Amygdala (tissue), 56 donors: ENCODE measurements around the gene HOXB5.
A peak's percentile ranks its signal among the peaks of the same experiment; 100 is the strongest.

ENCODE experiments used
- DNase-seq, 56 donors: peaks; one replicate each; lab custom pipeline; 2025; lab: John Stamatoyannopoulos, UW

The HOXB5 gene

DNA sequence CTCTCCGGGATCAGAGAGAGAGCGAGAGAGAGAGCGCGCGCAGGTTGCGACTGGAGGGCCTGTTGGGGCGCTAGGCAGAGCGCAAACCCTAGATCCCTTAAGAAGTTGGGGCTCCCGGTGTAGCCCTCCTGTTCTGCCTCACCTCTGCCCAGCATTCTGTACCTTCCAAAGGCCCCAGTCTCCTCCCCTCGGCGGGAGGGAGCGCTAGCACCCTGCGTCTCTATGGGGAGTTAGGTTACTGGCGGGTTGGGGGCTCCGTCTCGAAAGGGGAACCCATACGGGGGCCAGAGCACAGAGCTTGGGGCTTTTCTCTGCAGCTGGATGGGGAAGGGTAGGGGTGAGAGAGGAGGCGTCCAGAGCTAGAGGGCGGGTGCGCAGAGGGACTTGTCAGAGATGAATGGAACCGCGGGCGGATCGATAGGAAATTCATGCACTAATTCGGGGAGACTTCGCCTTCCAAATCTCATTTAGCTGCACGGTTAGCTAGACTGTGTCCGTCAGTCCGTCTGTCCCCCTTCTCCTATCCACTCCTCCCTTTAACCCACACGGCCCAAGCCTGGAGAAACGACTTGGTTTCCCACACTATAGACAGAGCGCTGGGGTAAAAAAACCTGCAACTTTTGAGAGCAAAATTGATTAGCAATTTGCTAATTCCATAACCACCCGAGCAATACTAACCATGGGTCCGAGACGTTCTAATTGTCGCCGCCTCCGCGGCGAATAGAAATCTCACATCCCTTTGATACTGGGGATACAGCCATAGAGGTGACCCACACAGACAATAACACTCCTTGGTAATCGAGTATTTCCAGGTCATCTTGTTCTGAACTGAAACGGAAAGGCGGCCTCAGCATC, 14.7 kb downstream of the HOXB5 start:
- no peak for DNase-seq

DNA sequence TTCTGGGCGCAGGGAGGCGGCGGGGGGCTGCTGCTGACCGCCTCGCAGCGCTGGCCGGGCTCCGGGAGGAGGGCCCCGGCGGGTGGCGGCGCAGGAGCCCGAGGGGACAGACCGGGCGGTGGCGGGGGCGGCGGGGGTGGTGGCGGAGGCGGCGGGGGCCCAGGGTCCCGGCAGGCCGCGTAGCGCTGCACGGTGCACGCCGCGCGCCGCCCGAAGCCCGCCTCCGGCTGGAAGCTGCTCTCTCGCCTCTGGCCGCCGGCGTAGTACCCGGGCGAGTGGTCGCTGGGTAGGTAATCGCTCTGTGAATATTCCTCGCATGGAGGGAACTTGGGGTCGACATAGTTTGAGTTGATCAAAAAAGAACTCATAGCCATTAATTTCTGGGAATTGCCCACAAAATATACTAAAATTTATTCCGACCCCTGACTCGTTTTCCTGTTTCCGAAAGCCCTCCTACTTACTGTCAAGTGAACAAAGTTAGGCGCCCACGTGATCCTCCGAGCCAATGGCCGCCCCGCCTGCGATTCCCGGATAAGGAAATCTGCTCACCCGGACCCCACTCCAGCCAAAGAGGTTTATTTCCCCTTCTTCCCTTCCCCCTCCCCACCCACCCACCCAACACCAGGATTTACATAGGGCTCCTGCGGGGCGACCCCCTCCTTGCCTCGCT, 15.5 kb downstream of the HOXB5 start, which contains the start of gene HOXB4:
Gene HOXB4, minus strand, starts transcription at position 405 of the 670 bp plus-strand sequence. Its CDS starts 31 bp downstream, at position 374.
- DNase-seq = peak in 2 of 56 donors; percentile 3 to 34

DNA sequence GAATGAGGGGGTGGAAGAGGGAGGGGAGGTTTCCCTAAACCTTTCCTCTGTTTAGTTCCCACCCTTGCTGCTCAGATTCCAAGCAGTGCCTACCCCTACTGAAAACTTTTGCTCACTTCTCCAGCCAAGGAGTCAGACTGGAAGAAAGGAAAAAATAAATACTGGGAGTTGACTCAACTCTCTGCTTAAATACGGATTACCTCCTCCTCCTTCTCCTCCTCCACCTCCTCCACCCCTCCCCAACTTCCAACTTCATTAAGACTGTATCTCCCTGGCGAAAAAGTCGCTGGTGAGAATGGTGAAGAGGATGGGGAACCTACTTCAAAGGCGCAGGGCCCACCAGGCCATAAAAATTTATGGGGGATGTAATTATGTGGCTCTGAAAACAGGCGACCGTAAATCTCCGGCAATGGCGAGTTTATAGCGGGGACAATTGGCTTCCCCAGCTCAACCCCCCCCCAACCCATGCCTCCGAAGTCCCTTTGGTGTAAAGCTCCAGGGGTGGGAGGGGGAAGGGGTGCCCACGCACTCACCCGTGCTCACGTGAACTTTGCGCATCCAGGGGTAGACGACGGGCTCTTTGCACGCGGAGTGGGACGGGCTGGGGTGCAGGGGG, 16.1 kb downstream of the HOXB5 start:
- no peak for DNase-seq

DNA sequence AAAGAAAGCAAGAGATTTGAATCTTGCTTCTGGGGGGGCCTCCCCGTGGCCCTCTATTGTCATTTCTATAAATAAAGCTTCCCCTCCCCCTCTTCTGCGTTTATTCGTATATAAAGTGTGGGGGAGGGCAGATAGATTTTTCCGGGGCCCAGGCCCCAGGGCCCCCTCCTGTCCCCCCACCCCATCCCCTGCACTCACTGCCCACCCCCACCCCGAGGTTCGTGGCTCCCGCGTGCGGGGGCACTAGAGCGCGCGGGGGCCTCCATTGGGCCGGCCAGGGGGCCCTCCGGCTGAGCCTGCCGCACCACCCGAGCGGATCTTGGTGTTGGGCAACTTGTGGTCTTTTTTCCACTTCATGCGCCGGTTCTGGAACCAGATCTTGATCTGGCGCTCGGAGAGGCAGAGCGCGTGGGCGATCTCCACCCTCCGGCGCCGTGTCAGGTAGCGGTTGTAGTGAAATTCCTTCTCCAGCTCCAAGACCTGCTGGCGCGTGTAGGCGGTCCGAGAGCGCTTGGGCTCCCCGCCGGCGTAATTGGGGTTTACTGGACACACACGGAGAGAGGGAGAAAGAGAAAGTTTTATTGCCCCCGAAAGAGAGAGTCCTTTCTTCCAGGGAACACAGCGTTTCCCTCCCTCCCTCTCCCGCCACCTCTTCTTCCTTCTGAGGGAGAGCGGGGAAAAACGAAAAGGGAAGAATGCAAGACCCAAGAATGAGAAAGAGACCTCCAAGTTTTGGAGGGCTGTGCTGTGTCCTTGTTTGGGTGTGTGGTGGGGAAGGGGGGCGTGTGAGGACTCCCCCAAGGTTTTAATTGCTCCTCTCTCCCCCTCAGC, 16.9 kb downstream of the HOXB5 start:
- DNase-seq = no peak

DNA sequence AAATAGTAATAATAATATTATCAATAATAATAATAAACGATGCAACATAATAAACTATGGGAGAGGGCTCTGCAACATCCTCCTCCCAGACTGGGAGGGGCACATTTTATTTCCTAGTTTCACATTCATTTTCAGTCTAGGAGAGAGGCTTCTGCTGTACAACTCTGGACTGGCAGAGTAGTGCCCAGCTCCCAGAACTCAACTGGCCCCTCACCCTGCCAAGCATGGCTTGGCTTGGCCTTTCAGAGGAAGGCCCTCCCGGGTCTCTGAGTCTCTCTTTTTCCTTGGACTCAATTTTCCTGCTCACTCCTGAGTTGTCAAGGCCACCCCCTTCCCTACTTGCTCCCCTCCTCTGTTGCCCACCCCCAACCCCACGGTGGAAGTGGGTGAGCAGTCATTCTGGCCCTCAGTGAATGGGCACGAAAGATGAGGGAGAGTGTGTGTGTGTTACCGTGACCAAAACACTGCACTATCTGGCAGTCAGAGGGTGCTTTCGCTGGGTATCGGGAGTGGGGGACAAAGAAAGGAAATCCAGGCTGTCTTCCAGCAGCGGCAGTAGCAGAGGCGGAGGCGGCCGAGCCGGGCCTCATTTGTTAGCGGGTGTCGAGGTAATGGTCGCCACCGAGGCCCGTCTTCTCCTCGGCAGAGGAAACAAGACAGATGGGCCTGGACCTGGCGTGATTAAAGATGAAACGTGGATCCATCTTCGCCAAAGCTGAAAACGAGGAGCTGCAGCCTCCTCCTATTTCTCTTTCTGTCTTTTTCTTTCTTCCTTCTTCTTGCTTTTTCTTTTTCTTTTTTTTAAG, 17.7 kb downstream of the HOXB5 start:
- DNase-seq = no peak

DNA sequence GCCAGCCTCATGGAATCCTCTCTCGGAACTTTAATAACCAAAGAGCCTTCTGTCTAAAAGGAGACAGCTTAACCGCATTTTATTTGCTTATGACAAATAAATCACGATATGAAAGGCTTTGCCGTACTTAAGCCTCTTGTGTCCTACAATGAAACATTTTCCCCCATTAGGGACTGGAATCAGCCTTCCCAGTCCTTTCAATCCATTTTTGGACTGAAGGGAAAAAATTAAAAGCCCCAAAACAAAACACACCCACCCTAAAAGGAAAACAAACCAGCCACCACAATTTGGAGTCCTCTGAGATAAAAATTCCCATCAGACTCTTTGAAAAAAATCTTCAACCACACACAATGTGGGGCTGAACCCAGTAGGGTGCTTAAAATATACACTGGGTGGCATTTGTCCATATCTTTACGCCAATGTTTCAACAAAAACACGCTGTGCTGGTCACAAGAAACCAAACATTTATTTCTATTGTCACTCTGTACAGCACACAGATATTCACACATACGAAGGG, 18.5 kb downstream of the HOXB5 start:
- no peak for DNase-seq

DNA sequence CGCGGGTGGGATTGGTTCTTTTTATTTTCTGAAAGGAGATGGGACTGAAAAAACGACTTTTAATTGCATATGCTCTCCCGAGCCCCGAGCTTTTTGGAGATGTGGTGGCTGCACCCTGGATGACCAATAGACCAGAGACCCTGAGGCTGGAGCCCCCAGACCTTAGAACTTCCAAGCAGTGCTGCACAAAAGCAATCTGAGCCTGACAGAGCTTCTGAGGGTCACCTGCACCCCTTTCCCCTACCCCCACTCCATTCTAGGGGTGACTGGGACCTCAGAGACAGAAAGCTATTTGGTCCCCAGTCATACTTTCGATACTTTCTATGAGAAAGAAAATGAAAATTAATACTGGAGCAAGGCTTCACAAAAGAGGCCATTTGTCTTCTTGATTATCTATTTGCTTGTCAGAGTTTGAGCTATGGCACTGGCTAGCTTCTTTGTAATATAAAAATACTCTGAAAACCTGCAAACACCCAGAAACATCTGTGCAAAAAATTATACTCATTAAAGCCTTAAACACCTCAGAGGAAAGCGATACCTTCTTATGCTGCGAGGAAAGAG, 19.0 kb downstream of the HOXB5 start:
- DNase-seq = no peak

DNA sequence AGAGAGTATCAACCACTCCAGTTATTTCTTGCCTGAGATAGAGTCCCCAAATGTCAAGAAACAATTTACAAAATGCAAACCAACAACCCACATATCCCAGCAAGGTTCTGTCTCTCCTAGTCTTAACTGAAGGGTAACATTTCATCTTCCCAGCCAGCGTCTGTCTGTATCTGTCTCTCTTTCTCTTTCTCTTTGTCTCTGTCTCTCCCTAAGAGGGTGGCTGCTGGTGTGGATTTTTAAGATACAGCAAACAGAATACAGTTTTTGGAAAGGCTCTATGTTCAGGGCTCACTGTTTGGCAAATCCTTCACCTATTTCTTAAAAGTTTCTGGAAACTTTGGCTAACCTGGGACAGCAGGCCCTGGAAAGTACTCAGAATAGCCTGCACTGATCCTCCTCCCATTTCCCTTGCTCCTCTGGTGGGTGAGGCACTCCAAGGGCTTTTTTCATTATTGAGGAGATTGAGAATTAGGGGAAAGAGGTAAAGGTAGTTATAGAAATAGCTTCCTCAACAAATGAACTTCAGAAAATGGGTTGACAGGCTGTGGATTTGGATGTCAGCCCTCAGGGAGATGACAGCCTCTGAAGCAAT, 21.7 kb downstream of the HOXB5 start:
- no peak for DNase-seq

DNA sequence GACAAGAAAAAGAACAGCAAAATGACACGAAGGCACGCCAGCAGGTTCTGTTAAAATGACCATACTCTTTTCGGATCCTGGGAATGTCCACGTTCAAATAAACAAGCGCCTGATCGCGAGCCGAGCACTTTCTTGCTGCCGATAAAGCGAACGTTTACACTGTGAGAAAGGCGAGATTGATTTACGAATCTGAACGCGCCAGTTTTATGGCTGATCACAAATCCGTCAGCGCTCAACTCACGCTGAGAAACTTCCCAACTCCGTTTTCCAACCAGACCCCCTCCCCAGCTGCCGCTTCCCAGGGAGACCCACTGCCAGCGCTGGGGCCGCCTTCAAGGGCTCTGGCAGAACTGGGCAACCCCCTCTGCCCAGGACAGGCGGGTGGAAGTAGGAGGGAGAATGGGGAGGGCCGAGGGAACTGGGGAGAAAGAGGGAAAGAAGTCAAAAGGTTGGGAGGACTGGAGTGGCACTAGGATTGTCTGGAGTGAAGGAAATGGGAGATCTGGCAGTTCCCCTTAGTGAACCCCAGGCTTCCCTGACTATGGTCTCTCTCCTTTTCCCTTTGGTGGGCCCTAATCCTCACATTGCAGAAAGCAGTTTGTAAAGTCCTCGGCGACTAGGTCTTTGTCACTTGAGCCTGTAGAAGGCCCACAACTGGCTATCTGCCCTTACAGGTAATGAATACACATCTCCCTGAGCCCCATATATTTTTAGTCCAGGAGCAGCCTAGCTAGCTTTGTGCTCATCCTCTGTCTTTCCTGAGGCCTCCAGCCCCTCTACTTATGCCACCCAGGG, 22.4 kb downstream of the HOXB5 start:
- DNase-seq = no peak

DNA sequence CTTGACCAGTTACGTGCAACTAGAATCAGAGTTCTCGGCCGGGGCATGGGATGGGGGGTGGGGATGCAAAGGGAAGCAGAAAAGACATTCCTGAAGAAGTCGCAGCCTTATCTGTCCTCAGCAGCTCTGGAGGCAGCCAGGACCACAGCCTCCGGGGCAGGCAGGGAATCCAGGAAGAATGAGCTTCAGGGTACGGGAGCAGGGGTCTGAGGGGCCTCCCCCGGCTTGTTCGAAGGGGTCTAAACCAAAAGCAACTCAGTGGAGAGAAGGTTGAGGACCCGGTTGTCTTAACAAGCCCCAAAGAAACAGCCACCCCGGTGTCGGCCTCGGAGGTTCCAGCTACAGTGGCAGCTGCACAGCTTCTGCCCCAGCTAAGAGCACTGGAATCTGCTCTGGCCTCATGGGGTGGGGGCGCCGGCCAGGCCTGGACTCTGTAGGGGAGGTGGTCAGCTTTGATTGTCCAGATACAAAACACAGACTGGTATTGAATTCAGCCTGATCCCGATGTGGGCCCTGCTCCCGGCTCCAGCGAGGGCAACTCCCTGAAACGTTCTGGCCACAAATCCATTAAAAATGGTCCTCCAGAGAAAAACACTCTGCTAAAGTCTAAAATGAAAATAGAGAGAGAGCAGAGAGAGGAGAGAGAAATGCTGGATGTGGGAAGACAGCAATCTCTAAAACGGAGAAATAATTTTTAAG, 23.1 kb downstream of the HOXB5 start:
- DNase-seq = no peak

DNA sequence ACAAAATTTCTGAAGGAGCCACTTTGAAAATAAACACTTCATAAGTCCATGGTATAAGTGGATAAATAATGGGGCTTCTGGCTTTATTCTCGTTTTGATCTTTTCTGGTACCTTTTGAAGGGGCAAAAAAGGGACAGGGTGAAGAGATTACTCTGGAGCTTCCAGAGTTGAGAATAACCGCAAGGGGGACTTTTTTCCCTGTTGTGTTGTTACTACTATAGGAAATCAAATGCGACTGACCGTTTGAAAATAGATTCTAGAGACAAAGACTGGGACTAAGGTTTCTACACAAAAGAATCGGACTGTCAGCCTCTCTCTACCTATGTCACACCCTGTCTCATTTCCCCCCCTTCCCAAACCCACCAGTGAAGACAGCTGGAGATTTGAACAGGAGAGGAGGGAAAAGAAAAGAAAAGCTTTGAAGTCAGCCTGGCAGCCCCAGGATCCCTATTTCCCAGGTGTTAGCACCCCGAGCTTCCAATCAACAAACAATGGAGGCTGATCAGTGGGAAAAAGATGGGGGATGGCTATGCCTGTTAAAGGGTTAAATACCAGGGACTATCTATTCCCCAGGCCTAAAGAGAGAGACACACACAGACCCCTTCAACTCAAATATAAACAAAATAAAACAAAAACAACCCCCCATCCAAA, 23.8 kb downstream of the HOXB5 start:
- no peak for DNase-seq

DNA sequence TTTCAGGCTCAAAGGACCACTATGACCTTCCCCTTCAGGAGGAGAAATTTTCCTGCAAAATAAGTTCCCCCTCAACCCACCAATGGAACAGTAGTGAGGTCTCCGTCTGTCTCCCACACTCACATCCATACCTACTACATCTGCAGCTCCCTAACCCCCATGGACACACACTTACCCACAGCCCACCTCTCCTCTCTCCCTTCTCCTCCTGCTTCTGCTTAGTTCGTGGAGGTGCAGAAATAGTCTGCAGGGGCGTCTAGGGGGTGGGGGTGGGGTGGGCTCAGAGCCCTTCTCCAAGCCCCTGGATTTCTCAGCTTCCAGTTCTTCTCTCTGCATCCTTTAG, 24.4 kb downstream of the HOXB5 start:
- DNase-seq = no peak

DNA sequence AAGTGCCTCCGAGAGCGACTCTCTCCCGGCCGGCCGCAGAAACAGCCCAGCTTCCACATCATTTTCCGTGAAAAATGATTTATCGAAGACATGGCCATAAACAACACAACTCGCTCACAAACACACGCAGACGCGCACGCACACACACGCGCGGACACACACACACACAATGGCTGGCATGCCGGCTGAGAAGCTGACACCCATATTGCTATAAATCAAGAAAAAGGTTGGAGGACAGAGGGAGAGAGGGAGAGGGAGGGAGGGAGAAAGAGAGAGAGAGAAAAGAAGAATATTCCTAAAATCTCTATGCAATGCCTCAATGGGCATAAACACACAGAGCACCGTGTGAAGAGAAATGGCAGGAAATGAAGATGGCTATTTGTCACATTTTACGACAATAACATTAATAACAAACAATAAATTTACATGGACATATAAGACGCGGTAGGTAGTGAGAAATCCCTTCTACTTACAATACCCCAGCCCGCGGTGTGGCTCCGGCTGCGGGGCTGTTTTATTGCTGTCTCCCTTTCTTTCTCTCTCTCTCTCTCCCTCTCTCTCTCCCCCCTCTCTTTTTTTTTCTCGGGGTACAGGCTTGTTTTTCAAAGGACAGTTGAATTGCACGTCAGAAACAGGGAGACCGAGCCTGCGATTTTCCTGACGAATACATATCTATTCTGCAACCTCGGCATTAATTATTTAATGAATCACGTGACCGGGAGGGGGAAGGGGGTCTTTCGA, 24.9 kb downstream of the HOXB5 start:
- DNase-seq = no peak

DNA sequence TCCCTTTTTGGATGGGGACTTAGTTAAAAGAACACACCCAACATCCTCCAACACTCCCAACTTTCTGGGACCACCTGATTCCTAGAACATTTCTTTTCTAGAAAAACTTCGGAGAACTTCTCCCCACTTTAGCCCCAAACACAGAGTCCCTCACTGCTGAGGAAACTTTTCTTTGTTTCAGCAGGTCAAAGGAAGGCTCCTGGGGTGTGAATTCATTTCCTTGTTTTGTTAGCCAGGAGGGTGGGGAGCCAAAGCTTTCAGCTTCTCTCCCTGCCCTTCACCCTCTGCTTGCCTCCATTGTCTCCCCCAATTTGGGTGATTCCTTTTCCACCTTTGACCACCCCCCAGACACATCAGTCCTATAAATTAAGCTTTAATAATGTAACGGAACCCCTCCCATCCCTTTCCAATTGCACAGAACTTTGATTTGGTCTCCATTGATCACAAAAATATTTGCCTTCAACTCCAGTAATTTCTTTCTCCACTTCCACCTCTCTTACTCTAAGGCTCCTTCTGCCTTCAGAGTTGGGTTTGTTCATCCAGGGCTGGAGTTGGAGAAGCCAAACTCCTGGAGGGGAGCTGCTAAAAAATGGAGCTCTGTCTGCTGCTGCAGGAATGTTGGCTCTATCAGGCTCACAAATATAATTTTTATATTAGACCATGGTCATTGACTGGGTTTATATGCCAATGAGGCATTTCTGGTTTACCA, 25.8 kb downstream of the HOXB5 start:
- no peak for DNase-seq

DNA sequence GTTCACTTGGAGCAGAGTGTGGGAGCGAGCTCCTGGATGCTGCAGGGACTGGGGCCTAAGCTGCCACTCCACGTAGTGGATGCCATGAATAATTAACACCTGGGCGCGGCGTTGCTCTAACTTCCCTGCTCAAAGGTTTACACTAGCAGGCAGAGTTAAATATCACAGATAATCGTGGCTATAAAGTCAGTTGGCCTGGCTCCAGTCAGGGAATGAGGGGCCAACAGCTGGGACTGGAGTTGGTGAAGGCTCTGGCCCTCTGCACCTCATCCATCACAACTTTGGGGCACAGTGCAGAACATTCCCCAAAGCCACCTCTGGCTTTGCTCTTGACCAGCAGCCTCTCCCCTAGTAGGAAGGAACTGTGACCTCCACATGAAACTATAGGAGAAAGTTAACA, 26.4 kb downstream of the HOXB5 start:
- DNase-seq = no peak

DNA sequence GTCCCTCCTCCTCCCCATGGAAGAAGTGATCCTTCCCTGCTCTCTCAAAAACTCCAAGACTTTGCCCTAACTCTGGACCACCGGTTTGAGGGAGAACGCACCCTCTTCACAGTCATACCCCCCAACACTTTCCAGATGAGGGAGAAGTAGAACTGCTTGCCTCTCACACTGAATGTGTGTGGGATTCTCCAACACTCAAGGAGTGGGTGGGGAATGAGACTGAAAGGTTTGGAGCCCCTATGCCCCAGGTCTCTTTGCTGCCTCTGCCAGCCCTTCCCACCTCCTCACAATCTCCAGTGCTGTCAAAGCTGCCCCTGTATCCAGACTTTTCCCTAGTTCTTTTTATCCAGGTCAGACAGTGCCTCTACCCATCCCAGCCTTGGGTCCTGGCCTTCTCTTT, 26.9 kb downstream of the HOXB5 start:
- DNase-seq = no peak
